ENCODE data around the gene DAPK1.

The DAPK1 gene

GRCh38 chr9:87618226-87618625 is 120.6 kb downstream of the DAPK1 start:
- DNase-seq = no peak

GRCh38 chr9:87618931-87619330 is 121.3 kb downstream of the DAPK1 start:
- DNase-seq = no peak

GRCh38 chr9:87619346-87619745 is 121.7 kb downstream of the DAPK1 start:
- DNase-seq = no peak

- no peak for DNase-seq
These were observed 123.2 kb downstream of the DAPK1 start for GRCh38 chr9:87620731-87621322.

GRCh38 chr9:87622098-87622497 is 124.4 kb downstream of the DAPK1 start:
- no peak for DNase-seq

GRCh38 chr9:87622923-87623322 is 125.3 kb downstream of the DAPK1 start:
- DNase-seq = no peak

GRCh38 chr9:87628346-87628745 is 130.7 kb downstream of the DAPK1 start:
- DNase-seq = no peak

GRCh38 chr9:87629104-87629503 is 131.4 kb downstream of the DAPK1 start:
- DNase-seq = no peak

GRCh38 chr9:87630266-87630665 is 132.6 kb downstream of the DAPK1 start:
- DNase-seq = no peak

GRCh38 chr9:87630846-87631245 is 133.2 kb downstream of the DAPK1 start:
- DNase-seq = no peak

GRCh38 chr9:87635656-87636501 is 138.2 kb downstream of the DAPK1 start:
- no peak for DNase-seq

- DNase-seq = no peak
These were observed 140.6 kb downstream of the DAPK1 start for GRCh38 chr9:87638292-87638691.

GRCh38 chr9:87639949-87640348 is 142.3 kb downstream of the DAPK1 start:
- DNase-seq = no peak

GRCh38 chr9:87640385-87640795 is 142.7 kb downstream of the DAPK1 start:
- no peak for DNase-seq

GRCh38 chr9:87641067-87641466 is 143.4 kb downstream of the DAPK1 start:
- DNase-seq = no peak

- no peak for DNase-seq
These were observed 144.9 kb downstream of the DAPK1 start for GRCh38 chr9:87642330-87643106.

- no peak for DNase-seq
These were observed 145.5 kb downstream of the DAPK1 start for GRCh38 chr9:87643107-87643650.

- no peak for DNase-seq
These were observed 146.3 kb downstream of the DAPK1 start for GRCh38 chr9:87643778-87644570.

GRCh38 chr9:87644659-87645058 is 147.0 kb downstream of the DAPK1 start:
- DNase-seq = no peak

- DNase-seq = no peak
These were observed 148.9 kb downstream of the DAPK1 start for GRCh38 chr9:87646546-87646945.

GRCh38 chr9:87647114-87647513 is 149.4 kb downstream of the DAPK1 start:
- no peak for DNase-seq

GRCh38 chr9:87648606-87649005 is 150.9 kb downstream of the DAPK1 start:
- no peak for DNase-seq
